Measurements from ENCODE around the gene PFN2. TPM values are rescaled to one million over a fixed set of nuclear protein-coding genes. Genes with fewer than 3 reads are reported as not detected.
"Not testable (repeated sequence)": the region's sequence is repeated elsewhere in the genome, so short reads cannot be mapped to it uniquely, and the experiment has no call there.

The PFN2 gene
- total RNA-seq, result 10 to 100 TPM; 45.7 to 49.2 TPM
- long read RNA-seq, transcript PFN2-203 (3 exons, 1,780 nt), result minor isoform, 46 of 107 reads
- long read RNA-seq, transcript PFN2-201 (3 exons, 2,261 nt), result major isoform, 54 of 107 reads
- long read RNA-seq, partial matches to known transcripts, result 0 of 107 reads
- long read RNA-seq, other reads (novel, unspliced or antisense), result 3 of 107 reads

GRCh38 chr3:149970716-149971402 lies at the start of gene PFN2:
PFN2 (minus strand) TSS chr3:149970895; CDS start chr3:149970856, 39 bp downstream.
- intact Hi-C loops (cut with DNase I), result no loop called here
- peak; percentile 84 to 86 for ATAC-seq
- DNase-seq, result peak; percentile 72

GRCh38 chr3:150015901-150016300 lies 45.2 kb upstream of the PFN2 start:
- no peak for ATAC-seq
- no peak for DNase-seq
- intact Hi-C loops (cut with DNase I), result no loop called here

GRCh38 chr3:150014782-150015181 lies 44.1 kb upstream of the PFN2 start:
- intact Hi-C loops (cut with DNase I), result no loop called here
- DNase-seq (no peak), ATAC-seq (no peak)

DNA sequence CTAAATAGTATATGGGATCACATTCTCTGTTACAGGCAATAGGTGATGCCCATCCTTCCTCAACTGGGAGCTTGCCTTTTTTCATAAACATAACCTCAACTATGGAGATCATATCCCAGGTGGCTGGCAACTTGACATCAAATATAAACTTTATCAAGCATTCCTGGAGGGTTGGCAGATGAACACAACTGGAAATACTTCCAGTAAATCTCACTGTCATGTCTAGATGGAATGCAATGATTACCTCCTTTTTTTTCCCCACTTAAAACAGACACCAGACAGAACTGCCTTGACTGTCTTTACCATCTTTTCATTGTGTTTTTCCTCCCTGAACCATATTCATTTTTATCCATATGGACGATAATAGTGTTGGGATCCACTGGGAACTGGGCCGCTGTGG lies 43.1 kb upstream of the PFN2 start:
- intact Hi-C loops (cut with DNase I), result no loop called here

GRCh38 chr3:150006794-150007193 lies 36.1 kb upstream of the PFN2 start:
- no peak for ATAC-seq
- intact Hi-C loops (cut with DNase I), result no loop called here
- no peak for DNase-seq

More for the DNA sequence above, 43.1 kb upstream of the PFN2 start:
- DNase-seq (no peak), ATAC-seq (no peak)

- ATAC-seq, result no peak
Observed at GRCh38 chr3:150005243-150006112, 34.8 kb upstream of the PFN2 start.

DNA sequence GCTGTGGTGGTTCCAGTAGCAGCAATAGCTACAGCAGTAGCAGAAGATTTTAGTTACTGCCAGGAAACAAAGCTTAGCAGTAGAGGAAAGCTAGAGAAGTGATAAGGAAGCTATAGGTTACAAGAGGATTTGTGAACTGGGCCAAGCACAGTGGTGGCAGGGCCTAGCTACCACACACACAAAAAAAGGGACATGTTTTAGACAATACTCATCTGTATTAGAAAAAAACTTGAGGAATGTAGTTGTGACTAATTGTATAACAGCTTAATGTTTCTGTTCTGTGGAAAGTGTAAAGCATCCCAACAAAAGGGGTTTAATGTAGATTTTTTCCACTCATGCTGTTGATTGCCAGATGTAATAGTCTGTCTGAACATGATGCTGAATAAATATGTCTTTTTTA lies 29.9 kb upstream of the PFN2 start:
- no peak for ATAC-seq
- no peak for DNase-seq
- intact Hi-C loops (cut with DNase I), result no loop called here

More at GRCh38 chr3:150005243-150006112, 34.8 kb upstream of the PFN2 start:
- no peak for DNase-seq
- intact Hi-C loops (cut with DNase I), result no loop called here

GRCh38 chr3:149999421-149999820 lies 28.7 kb upstream of the PFN2 start:
- intact Hi-C loops (cut with DNase I), result no loop called here
- ATAC-seq, result no peak

DNA sequence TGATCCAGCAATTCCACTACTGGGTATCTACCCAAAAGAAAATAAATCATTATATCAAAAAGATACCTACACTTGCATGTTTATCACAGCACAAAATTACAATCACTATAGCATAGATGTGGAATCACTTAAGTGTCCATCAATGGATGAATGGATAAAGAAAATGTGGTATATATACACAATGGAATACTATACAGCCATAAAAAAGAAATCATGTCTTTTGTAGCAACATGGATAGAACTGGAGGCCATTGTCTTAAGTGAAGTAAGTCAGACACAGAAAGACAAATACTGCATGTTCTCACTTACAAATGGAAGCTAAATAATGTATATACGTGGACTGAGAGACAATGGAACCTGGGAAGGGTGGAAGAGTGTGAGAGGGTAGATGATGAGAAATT lies 28.3 kb upstream of the PFN2 start:
- no peak for ATAC-seq
- intact Hi-C loops (cut with DNase I), result no loop called here
- DNase-seq, result no peak

More at GRCh38 chr3:149999421-149999820, 28.7 kb upstream of the PFN2 start:
- DNase-seq, result no peak

DNA sequence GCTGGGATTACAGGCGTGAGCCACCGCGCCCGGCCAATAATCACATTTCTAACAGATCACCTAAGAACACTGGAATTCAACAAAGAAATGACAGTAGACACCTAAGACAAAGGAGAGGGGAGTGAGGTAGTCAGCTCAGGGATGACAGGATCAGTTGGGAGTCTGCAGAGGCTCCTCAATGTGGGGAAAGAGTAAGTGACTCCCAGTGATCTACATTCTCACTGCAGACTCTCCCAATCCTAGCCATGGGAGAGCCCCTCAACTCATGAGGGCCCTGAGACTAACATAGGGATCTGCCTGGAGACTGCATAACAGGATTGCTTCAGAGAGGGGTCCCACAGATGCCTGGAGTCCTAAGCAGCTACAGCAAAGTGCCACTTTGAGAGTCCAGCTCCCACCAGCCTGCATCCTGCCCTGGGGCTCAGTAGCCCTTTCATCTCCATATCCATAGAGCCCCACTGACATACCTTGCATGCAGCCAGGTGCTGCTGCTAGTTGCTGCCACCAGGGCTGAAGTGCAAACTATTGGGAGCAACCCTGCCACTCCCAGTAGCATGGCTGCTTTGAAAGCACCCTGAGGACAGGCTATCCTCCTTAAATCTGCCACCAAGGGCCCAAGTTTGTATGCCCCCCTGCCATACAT lies 21.8 kb upstream of the PFN2 start:
- intact Hi-C loops (cut with DNase I), result no loop called here
- no peak for ATAC-seq
- no peak for DNase-seq

- DNase-seq, result no peak
- ATAC-seq, result no peak
- intact Hi-C loops (cut with DNase I), result no loop called here
Observed at GRCh38 chr3:149990423-149990948, 19.8 kb upstream of the PFN2 start.

DNA sequence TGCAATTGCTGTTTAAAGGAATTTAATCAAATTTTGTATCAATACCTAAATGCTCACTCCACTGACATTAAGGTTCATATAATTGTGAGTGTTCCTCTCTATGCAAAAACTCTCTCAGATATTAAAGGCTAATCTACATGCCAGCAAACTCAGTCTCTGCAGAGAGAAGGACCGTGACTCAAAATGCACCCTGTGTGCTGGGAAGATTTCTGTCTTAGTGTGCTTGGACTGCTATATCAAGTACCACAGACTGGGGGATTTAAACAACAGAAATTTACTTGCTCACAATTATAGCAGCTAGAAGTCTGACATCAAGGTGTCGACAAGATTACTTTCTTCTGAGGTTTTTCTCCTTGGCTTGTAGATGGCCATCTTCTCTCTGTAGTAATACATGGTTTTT lies 18.6 kb upstream of the PFN2 start:
- DNase-seq (no peak), ATAC-seq (no peak)
- intact Hi-C loops (cut with DNase I), result no loop called here

DNA sequence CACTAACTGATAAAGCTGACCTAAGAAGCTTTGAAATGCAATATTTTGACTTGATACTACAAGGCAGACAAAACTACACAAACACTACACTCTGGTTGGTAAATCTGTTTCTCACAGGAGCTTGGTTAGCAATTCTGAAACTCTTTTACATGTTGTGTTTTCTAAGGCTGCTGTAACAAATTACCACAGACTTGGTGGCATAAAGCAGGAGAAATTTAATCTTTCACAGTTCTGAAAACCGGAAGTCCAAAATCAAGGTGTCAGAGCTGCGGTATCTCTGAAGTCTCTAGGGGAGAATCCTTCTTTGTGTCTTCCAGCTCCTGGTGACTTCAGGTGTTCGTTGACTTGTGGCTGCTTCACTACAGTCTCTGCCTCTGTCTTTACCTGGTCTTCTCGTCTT lies 12.9 kb upstream of the PFN2 start:
- intact Hi-C loops (cut with DNase I), result no loop called here
- no peak for ATAC-seq
- DNase-seq, result no peak

DNA sequence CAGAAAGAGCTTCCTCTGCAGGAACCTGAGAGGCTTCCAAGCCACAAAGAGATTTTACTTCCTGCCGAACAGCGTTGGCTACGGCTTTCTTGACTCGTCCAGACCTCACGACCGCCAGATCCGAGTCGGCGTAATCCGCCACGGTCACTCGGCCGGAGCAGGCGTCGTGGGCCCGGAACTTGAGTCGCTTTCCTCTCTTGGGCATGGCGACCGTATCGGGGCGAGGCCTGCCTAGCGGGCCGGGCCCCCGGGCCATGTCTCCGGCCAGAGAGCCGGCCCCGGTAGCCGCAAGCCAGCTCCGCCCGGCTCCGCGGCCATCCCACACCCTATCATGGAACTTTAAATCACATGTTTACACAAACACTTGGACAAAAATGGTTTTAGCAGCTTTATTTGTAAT lies 12.4 kb upstream of the PFN2 start:
- DNase-seq; ATAC-seq; intact Hi-C loops (cut with DNase I): not testable (repeated sequence)

GRCh38 chr3:149981979-149982378 lies 11.3 kb upstream of the PFN2 start:
- intact Hi-C loops (cut with DNase I); DNase-seq: not testable (repeated sequence)
- peak in 1 of 2 donors; percentile 41 for ATAC-seq

DNA sequence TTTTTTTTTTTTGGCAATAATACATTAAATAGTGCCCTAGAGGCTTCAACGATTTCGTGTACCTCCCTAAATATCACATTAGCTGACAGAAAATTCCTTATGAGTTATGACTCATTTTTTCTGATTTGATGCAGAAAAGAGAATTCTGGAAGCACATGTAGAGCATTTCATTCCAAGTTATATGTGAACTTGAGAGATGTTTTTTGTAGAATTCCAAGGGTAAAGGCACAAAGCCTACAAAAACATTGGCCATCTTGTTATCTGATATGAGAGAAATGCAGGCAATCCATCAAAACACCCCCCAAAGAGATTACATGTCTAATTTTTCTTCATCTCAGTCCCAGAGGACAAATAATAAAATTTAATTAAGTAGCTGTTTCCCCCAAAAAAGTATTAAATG lies 6.7 kb upstream of the PFN2 start:
- intact Hi-C loops (cut with DNase I), result no loop called here
- no peak for DNase-seq
- ATAC-seq, result peak; percentile 27 to 42

- ATAC-seq, result no peak
- no peak for DNase-seq
- intact Hi-C loops (cut with DNase I), result no loop called here
Observed at GRCh38 chr3:149975919-149976318, 5.2 kb upstream of the PFN2 start.

GRCh38 chr3:149971403-149972075 lies 844 bp upstream of the PFN2 start:
- DNase-seq (peak; percentile 65), ATAC-seq (peak; percentile 36 to 59)
- intact Hi-C loops (cut with DNase I), result no loop called here
